HepG2 (cell line): ENCODE results near the gene SEC14L5. TPM values are rescaled to one million over a fixed set of nuclear protein-coding genes. Genes with fewer than 3 reads are reported as not detected.

ENCODE experiments used
- GATAD2A ChIP-seq: IDR thresholded peaks from 2 replicates; pipeline ENCODE4 v1.6.1; 2016
- HNF4G ChIP-seq, 2 experiments: sonication (generic) in 1 of 2; formaldehyde crosslinking in 1 of 2; IDR thresholded peaks; 2 replicates each; pipeline versions ENCODE4 v1.4.0 to v1.6.1; 2011 to 2020; ENCODE audit warnings: borderline replicate concordance in 2 of 2, low read depth in 2 of 2, mild to moderate bottlenecking in 2 of 2, low read length in 1 of 2, missing genetic modification reagents in 1 of 2, moderate library complexity in 1 of 2
- IRX3 ChIP-seq: sonication (generic); formaldehyde crosslinking; IDR thresholded peaks from 2 replicates; pipeline ENCODE4 v1.8.1; 2023; ENCODE audit warnings: mild to moderate bottlenecking, low read depth, missing genetic modification reagents, borderline replicate concordance
- JUN ChIP-seq: sonication (generic); formaldehyde crosslinking; IDR thresholded peaks from 2 replicates; pipeline ENCODE4 v1.4.0; 2020; ENCODE audit warnings: mild to moderate bottlenecking, missing genetic modification reagents
- KDM2A ChIP-seq: sonication (generic); formaldehyde crosslinking; IDR thresholded peaks from 2 replicates; pipeline ENCODE4 v1.4.0; 2020; ENCODE audit warnings: low read depth, missing genetic modification reagents, borderline replicate concordance
- PCBP2 ChIP-seq: fragments of 200-400 bp; formaldehyde crosslinking; optimal IDR thresholded peaks from 2 replicates; pipeline ENCODE3; 2018; ENCODE audit warnings: low read length, low read depth; ENCODE audit not compliant: poor library complexity, severe bottlenecking
- POGK ChIP-seq: sonication (generic); formaldehyde crosslinking; conservative IDR thresholded peaks from 2 replicates; pipeline ENCODE4 v1.8.0; 2022; ENCODE audit warnings: mild to moderate bottlenecking, moderate library complexity, missing genetic modification reagents
- REPIN1 ChIP-seq: sonication (generic); formaldehyde crosslinking; IDR thresholded peaks from 2 replicates; pipeline ENCODE4 v1.8.0; 2022; ENCODE audit warnings: missing genetic modification reagents, low read depth, mild to moderate bottlenecking, borderline replicate concordance
- SCMH1 ChIP-seq: sonication (generic); formaldehyde crosslinking; IDR thresholded peaks from 2 replicates; pipeline ENCODE4 v1.9.0; 2021; ENCODE audit warnings: missing genetic modification reagents, mild to moderate bottlenecking, borderline replicate concordance
- SOX6 ChIP-seq, 2 experiments: fragments of 450-650 bp in 1 of 2; sonication (generic) in 1 of 2; formaldehyde crosslinking in 1 of 2; IDR thresholded peaks; 2 replicates each; pipeline versions ENCODE4 v1.4.0 to v1.6.1; 2017 to 2020; ENCODE audit warnings: antibody characterized with exemption in 1 of 2, mild to moderate bottlenecking in 1 of 2, missing genetic modification reagents in 1 of 2
- SPEN ChIP-seq: sonication (generic); formaldehyde crosslinking; IDR thresholded peaks from 2 replicates; pipeline ENCODE4 v1.5.1; 2020; ENCODE audit warnings: low read depth, mild to moderate bottlenecking, missing genetic modification reagents
- TGIF2 ChIP-seq: IDR thresholded peaks from 2 replicates; pipeline ENCODE4 v1.6.1; 2016; ENCODE audit warnings: control low read depth, missing compliant biosample characterization
- ZBTB2 ChIP-seq: sonication (generic); formaldehyde crosslinking; IDR thresholded peaks from 2 replicates; pipeline ENCODE4 v1.8.0; 2022; ENCODE audit warnings: low read depth, missing genetic modification reagents
- ZBTB38 ChIP-seq: sonication (generic); formaldehyde crosslinking; IDR thresholded peaks from 2 replicates; pipeline ENCODE4 v1.5.1; 2020; ENCODE audit warnings: mild to moderate bottlenecking, missing genetic modification reagents
- ZNF180 ChIP-seq: sonication (generic); formaldehyde crosslinking; IDR thresholded peaks from 2 replicates; pipeline ENCODE4 v1.4.0; 2020; ENCODE audit warnings: low read depth, missing genetic modification reagents, borderline replicate concordance
- ZNF292 ChIP-seq: sonication (generic); formaldehyde crosslinking; IDR thresholded peaks from 2 replicates; pipeline ENCODE4 v1.8.1; 2022; ENCODE audit warnings: mild to moderate bottlenecking, low read depth, missing genetic modification reagents, borderline replicate concordance
- ZNF335 ChIP-seq: sonication (generic); formaldehyde crosslinking; IDR thresholded peaks from 2 replicates; pipeline ENCODE4 v1.4.0; 2020; ENCODE audit warnings: missing genetic modification reagents
- ZNF644 ChIP-seq: IDR thresholded peaks from 2 replicates; pipeline ENCODE4 v1.6.1; 2016; ENCODE audit warnings: low read depth
- ZNF788 ChIP-seq: sonication (generic); formaldehyde crosslinking; IDR thresholded peaks from 2 replicates; pipeline ENCODE4 v1.5.0; 2020; ENCODE audit warnings: mild to moderate bottlenecking, missing genetic modification reagents, borderline replicate concordance
- polyA plus RNA-seq, 8 experiments: library from polyadenylated mRNA; depleted of rRNA in 3 of 8; stranded (reverse) in 7 of 8; unstranded in 1 of 8; fragments of >200 nt; fragmentation: Illumina TruSeq in 4 of 8; extraction: Trizol in 4 of 8; gene quantifications; 2 replicates each; pipeline versions ENCODE4 v1.2.1 to v1.2.3, GENCODE V29; 2011 to 2016; ENCODE audit warnings: low read depth in 4 of 8, missing spikeins in 1 of 8, mixed read lengths in 1 of 8; ENCODE audit not compliant: insufficient read depth in 1 of 8
- total RNA-seq, 5 experiments: library from RNA; depleted of rRNA; stranded (reverse); fragments of >200 nt; fragmentation: Illumina TruSeq; extraction: Trizol; gene quantifications; 2 replicates each; pipeline ENCODE4 v1.2.3, GENCODE V29; 2016; ENCODE audit warnings: low read depth in 1 of 5
- TF ChIP-seq, protein P1 (sequence below): IDR thresholded peaks from 2 replicates; pipeline ENCODE4 v1.4.0; 2020; ENCODE audit warnings: mild to moderate bottlenecking, missing genetic modification reagents

Gene SEC14L5
- total and polyA plus RNA-seq, 2 of the 13 experiments (the other 11 are each of a cell fraction or from before 2014, with no cell fraction given), result 0.40 to 0.42 TPM

- TF ChIP-seq TGIF2 (peak; percentile 42; the same call in 1 of the 2 replicates), ZNF788 (CRISPR knock-in tag) (peak; percentile 33; the same call in 1 of the 2 replicates), ZBTB2 (CRISPR knock-in tag) (no peak), HNF4G (IDR thresholded peaks at IDR 0.05; ENCODE audit: borderline replicate concordance, low read depth, low read length) (no peak), HNF4G (CRISPR knock-in tag; IDR thresholded peaks at IDR 0.05; ENCODE audit: borderline replicate concordance, low read depth) (0 out of 2 replicates have a peak, but pooled peaks have one; percentile 51), ZNF292 (CRISPR knock-in tag) (peak; percentile 63; the same call in 1 of the 2 replicates), SCMH1 (CRISPR knock-in tag) (no peak), REPIN1 (peak; percentile 78), IRX3 (CRISPR knock-in tag) (peak; percentile 76; the same call in 1 of the 2 replicates), ZBTB38 (CRISPR knock-in tag) (no peak), SPEN (CRISPR knock-in tag) (peak; percentile 32; the same call in 1 of the 2 replicates), KDM2A (no peak), PCBP2 (no peak), GATAD2A (peak; percentile 35; the same call in 1 of the 2 replicates), POGK (CRISPR knock-in tag) (0 out of 2 replicates have a peak, but pooled peaks have one; percentile 20), ZNF335 (CRISPR knock-in tag) (0 out of 2 replicates have a peak, but pooled peaks have one; percentile 23), SOX6 (IDR thresholded peaks at IDR 0.05) (no peak), SOX6 (CRISPR knock-in tag; IDR thresholded peaks at IDR 0.05) (no peak; the same call in 1 of the 2 replicates), JUN (CRISPR knock-in tag) (no peak), ZNF180 (CRISPR knock-in tag) (no peak), ZNF644 (CRISPR knock-in tag) (peak; percentile 13; the same call in 1 of the 2 replicates)
- TF ChIP-seq, protein P1, sequence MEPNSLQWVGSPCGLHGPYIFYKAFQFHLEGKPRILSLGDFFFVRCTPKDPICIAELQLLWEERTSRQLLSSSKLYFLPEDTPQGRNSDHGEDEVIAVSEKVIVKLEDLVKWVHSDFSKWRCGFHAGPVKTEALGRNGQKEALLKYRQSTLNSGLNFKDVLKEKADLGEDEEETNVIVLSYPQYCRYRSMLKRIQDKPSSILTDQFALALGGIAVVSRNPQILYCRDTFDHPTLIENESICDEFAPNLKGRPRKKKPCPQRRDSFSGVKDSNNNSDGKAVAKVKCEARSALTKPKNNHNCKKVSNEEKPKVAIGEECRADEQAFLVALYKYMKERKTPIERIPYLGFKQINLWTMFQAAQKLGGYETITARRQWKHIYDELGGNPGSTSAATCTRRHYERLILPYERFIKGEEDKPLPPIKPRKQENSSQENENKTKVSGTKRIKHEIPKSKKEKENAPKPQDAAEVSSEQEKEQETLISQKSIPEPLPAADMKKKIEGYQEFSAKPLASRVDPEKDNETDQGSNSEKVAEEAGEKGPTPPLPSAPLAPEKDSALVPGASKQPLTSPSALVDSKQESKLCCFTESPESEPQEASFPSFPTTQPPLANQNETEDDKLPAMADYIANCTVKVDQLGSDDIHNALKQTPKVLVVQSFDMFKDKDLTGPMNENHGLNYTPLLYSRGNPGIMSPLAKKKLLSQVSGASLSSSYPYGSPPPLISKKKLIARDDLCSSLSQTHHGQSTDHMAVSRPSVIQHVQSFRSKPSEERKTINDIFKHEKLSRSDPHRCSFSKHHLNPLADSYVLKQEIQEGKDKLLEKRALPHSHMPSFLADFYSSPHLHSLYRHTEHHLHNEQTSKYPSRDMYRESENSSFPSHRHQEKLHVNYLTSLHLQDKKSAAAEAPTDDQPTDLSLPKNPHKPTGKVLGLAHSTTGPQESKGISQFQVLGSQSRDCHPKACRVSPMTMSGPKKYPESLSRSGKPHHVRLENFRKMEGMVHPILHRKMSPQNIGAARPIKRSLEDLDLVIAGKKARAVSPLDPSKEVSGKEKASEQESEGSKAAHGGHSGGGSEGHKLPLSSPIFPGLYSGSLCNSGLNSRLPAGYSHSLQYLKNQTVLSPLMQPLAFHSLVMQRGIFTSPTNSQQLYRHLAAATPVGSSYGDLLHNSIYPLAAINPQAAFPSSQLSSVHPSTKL (CRISPR knock-in tag), result 0 out of 2 replicates have a peak, but pooled peaks have one; percentile 25
These were observed 78.4 kb downstream of the SEC14L5 start (continued) for GRCh38 chr16:5036228-5037156.
